Cardiac fibroblast (primary cell): ENCODE data around the gene NEUROG2.

ENCODE experiments used
- DNase-seq, 2 donors: peaks; one replicate each; pipeline versions ENCODE4 v3.0.0 to v3.0.0-alpha.2; 2010; ENCODE audit warnings: low read depth in 2 of 2
- H3K4me3 ChIP-seq, 2 donors: replicated peaks in 1 of 2; 1 replicate in 1 of 2; 2 replicates in 1 of 2; pipeline ENCODE4 v1.5.1; 2011; ENCODE audit warnings: low read depth in 2 of 2, low read length in 2 of 2, mild to moderate bottlenecking in 2 of 2, moderate library complexity in 1 of 2
- TF ChIP-seq, protein P1 (sequence below): IDR thresholded peaks from one replicate; pipeline ENCODE4 v1.5.1; 2011; ENCODE audit warnings: low read depth, mild to moderate bottlenecking, low read length, inconsistent platforms

NEUROG2 gene

DNA sequence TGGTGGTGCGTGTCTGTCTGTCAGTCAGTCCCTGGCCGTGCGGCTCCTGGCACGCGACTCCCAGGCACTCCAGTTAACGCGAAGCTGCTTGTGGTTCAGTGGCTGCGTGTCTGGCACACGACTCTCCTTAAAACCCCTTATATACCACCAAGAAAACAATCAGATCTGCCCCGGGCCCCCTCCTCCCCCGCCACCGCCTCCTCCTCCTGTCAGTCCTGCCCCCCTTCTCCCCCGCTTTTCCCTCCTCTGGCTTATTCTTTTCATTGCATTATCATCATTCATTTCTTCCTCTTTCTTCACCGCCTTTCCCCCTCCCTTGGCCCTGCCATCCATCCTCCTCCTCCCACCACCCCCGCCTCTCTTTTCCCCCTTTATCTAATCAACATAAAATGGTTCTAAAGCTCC, at the start of gene NEUROG2:
Gene NEUROG2, minus strand, starts transcription at position 115 of the 405 bp plus-strand sequence. CDS start 705 bp downstream, outside the sequence.
- peak within 1 kb of the TSS; percentile 50 to 51 for H3K4me3 ChIP-seq
- TF ChIP-seq, protein P1, sequence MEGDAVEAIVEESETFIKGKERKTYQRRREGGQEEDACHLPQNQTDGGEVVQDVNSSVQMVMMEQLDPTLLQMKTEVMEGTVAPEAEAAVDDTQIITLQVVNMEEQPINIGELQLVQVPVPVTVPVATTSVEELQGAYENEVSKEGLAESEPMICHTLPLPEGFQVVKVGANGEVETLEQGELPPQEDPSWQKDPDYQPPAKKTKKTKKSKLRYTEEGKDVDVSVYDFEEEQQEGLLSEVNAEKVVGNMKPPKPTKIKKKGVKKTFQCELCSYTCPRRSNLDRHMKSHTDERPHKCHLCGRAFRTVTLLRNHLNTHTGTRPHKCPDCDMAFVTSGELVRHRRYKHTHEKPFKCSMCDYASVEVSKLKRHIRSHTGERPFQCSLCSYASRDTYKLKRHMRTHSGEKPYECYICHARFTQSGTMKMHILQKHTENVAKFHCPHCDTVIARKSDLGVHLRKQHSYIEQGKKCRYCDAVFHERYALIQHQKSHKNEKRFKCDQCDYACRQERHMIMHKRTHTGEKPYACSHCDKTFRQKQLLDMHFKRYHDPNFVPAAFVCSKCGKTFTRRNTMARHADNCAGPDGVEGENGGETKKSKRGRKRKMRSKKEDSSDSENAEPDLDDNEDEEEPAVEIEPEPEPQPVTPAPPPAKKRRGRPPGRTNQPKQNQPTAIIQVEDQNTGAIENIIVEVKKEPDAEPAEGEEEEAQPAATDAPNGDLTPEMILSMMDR: no peak
- DNase-seq: no peak

DNA sequence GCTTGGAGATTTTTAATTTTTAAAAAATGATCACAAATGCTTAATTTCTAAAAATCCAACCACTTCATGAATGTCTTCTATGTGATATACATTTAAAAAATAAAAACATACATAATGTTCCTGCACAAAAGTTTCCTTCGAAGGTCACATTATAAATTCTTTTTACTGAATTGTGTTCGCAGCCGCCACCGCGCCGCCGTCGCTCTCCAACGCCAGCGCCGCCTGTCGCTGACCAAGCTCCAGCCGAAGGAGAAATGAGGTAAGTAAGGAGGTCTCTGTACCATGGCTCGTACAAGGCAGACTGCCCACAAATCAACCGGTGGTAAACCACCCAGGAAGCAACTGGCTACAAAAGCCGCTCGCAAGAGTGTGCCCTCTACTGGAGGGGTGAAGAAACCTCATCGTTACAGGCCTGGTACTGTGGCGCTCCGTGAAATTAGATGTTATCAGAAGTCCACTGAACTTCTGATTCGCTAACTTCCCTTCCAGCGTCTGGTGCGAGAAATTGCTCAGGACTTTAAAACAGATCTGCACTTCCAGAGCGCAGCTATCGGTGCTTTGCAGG, 48.8 kb upstream of the NEUROG2 start:
- TF ChIP-seq, protein P1: no peak
- H3K4me3 ChIP-seq: no peak overlapping the region
- no peak for DNase-seq

DNA sequence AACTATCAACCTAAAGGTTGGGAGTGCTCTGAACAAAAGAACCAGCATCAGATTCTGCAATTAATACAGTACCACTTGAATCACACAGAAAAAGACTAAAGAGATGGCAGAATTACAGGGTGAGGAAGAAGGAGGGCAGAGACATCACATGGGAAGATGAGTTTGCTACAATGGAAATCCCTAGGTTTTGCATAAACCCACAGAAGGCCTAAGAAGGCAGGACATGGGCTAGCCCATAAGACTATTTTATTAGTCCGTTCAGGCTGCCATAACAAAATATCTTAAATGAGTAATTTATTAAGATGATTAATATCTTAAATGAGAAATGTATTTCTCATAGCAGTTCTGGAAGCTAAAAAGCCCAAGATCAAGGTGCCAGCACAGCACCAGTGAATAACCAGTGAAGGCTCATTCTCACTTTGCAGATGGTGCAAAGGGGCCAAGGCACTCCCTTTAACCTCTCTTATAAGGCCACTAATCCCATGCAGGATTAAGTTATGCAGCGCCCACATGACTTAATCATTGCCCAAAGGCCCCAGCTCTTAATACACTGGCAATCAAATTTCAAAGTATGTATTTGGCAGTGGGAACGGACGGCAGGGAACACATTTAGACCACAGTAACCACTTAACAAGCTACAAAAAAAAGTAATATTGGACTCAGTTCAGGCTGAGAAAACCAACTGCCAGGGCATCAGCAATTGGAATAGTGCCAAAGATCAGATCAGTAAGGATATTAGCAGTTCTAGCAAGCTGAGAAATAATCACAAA, 47.6 kb upstream of the NEUROG2 start:
- no peak overlapping the region for H3K4me3 ChIP-seq
- TF ChIP-seq, protein P1: no peak
- no peak for DNase-seq

DNA sequence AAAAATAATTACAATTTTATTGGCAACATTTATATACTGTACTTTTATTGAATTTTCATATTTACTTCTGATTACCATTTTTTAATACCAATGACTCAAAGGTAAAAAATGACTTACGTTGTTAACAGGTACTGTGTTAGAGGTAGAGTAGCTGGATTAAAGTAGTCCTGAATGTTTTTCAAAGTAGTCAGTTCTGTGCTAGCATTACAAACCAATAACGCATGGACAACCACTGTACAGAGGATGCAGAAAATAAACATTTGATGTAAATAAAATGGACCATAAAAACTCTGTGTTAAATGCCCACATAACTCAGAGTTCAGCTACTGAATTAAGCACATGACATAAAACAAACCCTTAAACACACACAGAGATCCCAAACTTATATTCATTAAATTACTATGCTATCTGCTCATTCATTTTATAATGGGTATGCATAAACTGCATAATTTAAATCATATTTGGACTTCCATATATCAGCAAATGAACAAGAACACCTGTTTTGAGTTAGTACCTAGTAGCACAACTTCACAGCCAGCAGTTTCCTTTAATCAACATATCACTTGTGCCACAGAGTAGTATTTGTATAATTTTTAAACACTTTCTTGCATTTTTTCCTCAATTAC, 46.4 kb upstream of the NEUROG2 start:
- DNase-seq: no peak
- no peak overlapping the region for H3K4me3 ChIP-seq
- TF ChIP-seq, protein P1: no peak

DNA sequence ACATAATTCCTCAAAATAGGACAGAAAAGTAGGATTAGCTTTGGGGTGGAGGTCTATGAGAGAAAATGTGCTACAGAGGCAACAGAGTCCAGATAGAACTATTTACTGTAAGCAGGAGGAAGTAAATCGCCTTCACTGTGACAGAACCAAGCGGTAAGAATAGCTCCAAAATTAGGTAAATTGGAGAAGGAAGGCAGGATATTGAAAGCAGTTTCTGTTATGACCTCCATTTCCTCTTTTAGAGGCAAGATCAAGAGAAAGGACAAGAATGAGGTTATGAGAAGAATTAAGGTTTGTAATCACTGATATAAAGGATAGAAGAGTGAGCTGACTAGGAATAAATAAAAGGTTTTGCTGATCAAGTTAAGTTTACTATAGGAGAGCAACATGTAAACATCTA, 44.1 kb upstream of the NEUROG2 start:
- no peak overlapping the region for H3K4me3 ChIP-seq
- no peak for DNase-seq
- TF ChIP-seq, protein P1: no peak

DNA sequence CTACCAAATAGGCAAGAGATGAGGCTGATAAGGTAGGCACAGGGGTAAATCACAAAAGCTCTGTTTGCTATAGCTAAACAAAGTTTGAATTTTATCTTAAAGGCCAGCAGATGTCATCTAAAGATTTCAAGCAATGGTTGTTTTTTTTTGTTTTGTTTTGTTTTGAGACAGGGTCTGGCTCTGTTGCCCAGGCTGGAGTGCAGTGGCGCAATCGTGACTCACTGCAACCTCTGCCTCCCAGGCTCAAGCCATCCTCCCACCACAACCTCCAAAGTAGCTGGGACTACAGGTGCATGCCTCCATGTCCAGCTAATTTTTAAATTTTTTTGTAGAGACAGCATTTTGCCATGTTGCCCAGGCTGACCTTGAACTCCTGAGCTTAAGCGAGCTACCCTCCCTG, 43.1 kb upstream of the NEUROG2 start:
- TF ChIP-seq, protein P1: no peak
- H3K4me3 ChIP-seq: no peak overlapping the region
- no peak for DNase-seq
